Measurements from ENCODE around the gene RPAIN. TPM values are rescaled to one million over a fixed set of nuclear protein-coding genes. Genes with fewer than 3 reads are reported as not detected.

Gene RPAIN
- total and polyA plus RNA-seq, 10 of the 15 experiments (the other 5 are each of a cell fraction or from before 2014, with no cell fraction given), result 45.8 to 109 (median 70.5) TPM

DNA sequence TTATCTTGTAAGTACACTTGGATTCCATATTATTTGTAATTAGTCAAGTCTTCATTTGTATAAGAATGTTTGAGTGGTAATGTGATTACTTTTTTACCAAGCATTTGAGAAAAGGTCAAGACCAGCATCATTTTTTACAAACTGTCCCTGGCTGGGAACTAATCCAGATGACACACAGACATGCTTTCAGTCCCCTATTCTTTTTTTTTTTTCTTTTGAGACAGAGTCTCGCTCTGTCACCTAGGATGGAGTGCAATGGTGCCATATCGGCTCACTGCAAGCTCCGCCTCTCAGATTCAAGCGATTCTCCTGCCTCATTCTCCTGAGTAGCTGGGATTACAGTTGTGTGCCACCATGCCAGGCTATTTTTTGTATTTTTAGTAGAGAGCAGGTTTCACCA lies 61.5 kb downstream of the RPAIN start:
- Histone ChIP-seq H3K4me3 (no peak overlapping the region), H3K79me2 (ENCODE audit: control insufficient read depth, insufficient read depth, low read length) (peaks cover 33% of the 10 kb centered on the region), H3K9ac (ENCODE audit: control insufficient read depth, insufficient read depth, low read length) (no peak overlapping the region), H3K4me1 (ENCODE audit: control insufficient read depth, insufficient read depth, low read length) (peaks cover 7% of the 10 kb centered on the region; the same call in 1 of the 2 replicates), H3K9me3 (replicated peaks; ENCODE audit: control insufficient read depth, insufficient read depth, low read length) (no peaks in the 10 kb centered on the region), H3K36me3 (ENCODE audit: control insufficient read depth in 2 of 2, insufficient read depth in 2 of 2, low read length in 1 of 2) (peaks cover 9 to 25% of the 10 kb centered on the region in 2 experiments; a peak in 3 of 4 replicates), H4K20me1 (ENCODE audit: control insufficient read depth, insufficient read depth) (no peaks in the 10 kb centered on the region), H3K27me3 (replicated peaks in 1 of 2; ENCODE audit: control insufficient read depth in 2 of 2, insufficient read depth in 2 of 2, low read length in 1 of 2) (no peaks in the 10 kb centered on the region), H3K27ac (ENCODE audit: control insufficient read depth, insufficient read depth) (no peak overlapping the region), H2AFZ (ENCODE audit: control insufficient read depth, low read depth, low read length) (no peak overlapping the region), H3K4me2 (ENCODE audit: control insufficient read depth, insufficient read depth) (no peak overlapping the region)
- SMC1A ChIA-PET (ENCODE audit: uncharacterized antibody, unreplicated experiment), result interaction anchor here (1.2 kb wide), 1 partner anchor 11 kb away, joined by 4 read pairs; no protein-coding TSS in a partner anchor
- no peak for TF ChIP-seq ATF7 (IDR thresholded peaks at IDR 0.05; ENCODE audit: low read depth)
- TF ChIP-seq, protein P1, sequence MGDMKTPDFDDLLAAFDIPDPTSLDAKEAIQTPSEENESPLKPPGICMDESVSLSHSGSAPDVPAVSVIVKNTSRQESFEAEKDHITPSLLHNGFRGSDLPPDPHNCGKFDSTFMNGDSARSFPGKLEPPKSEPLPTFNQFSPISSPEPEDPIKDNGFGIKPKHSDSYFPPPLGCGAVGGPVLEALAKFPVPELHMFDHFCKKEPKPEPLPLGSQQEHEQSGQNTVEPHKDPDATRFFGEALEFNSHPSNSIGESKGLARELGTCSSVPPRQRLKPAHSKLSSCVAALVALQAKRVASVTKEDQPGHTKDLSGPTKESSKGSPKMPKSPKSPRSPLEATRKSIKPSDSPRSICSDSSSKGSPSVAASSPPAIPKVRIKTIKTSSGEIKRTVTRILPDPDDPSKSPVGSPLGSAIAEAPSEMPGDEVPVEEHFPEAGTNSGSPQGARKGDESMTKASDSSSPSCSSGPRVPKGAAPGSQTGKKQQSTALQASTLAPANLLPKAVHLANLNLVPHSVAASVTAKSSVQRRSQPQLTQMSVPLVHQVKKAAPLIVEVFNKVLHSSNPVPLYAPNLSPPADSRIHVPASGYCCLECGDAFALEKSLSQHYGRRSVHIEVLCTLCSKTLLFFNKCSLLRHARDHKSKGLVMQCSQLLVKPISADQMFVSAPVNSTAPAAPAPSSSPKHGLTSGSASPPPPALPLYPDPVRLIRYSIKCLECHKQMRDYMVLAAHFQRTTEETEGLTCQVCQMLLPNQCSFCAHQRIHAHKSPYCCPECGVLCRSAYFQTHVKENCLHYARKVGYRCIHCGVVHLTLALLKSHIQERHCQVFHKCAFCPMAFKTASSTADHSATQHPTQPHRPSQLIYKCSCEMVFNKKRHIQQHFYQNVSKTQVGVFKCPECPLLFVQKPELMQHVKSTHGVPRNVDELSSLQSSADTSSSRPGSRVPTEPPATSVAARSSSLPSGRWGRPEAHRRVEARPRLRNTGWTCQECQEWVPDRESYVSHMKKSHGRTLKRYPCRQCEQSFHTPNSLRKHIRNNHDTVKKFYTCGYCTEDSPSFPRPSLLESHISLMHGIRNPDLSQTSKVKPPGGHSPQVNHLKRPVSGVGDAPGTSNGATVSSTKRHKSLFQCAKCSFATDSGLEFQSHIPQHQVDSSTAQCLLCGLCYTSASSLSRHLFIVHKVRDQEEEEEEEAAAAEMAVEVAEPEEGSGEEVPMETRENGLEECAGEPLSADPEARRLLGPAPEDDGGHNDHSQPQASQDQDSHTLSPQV (IDR thresholded peaks at IDR 0.05), result no peak
- no peak for TF ChIP-seq JUND (IDR thresholded peaks at IDR 0.05; ENCODE audit: low read depth, low read length)
- TF ChIP-seq SIX5 (IDR thresholded peaks at IDR 0.05; ENCODE audit: low read depth, low read length, severe bottlenecking), result no peak
- TF ChIP-seq TBL1XR1 (IDR thresholded peaks at IDR 0.05; ENCODE audit: low read depth, low read length), result no peak
- TF ChIP-seq MTA3 (IDR thresholded peaks at IDR 0.05; ENCODE audit: borderline replicate concordance, low read length), result no peak
- no peak for TF ChIP-seq MEF2A (IDR thresholded peaks at IDR 0.05; ENCODE audit: insufficient read depth, low read depth, low read length)
- in situ Hi-C loops (cut with MboI) (no loop called here), intact Hi-C loops (cut with micrococcal nuclease; ENCODE audit: unreplicated experiment) (no loop called here)
- BruUV-seq (replicated peaks), result no TSS peak
- FAIRE-seq, result no peak
- RAD21 ChIA-PET (ENCODE audit: unreplicated experiment), result no interaction called here
- 92% methylated on average over 4 of the region's 4 CpGs for WGBS (ENCODE audit: insufficient coverage, insufficient replicate concordance, low lambda C conversion rate, missing lambda C conversion rate)
- CTCF ChIA-PET, result no interaction called here
- no peak for ATAC-seq
- no peak for DNase-seq (ENCODE audit: low read depth, low spot score)
- POLR2A ChIA-PET, result no interaction called here

Other genes starting within 250 kb of the RPAIN start
Only the 7 nearest of the 9 such genes appear.
- 43.3 and 51.0 TPM in 2 replicates for gene RABEP1, start 137.9 kb upstream of the RPAIN start, total RNA-seq (2014; rRNA removed)
- 68.0 and 69.8 TPM in 2 replicates for gene RABEP1, start 137.9 kb upstream of the RPAIN start, total RNA-seq (2014; rRNA removed; fragmentation: Illumina TruSeq; extraction: Trizol)
- 60.0 and 60.4 TPM in 2 replicates for gene RABEP1, start 137.9 kb upstream of the RPAIN start, total RNA-seq (2021)
- gene RABEP1, start 137.9 kb upstream of the RPAIN start, polyA plus RNA-seq (2011; rRNA removed), result 64.5 and 95.7 TPM in 2 replicates
- 68.8 and 87.5 TPM in 2 replicates for gene RABEP1, start 137.9 kb upstream of the RPAIN start, polyA plus RNA-seq (2014; fragmentation: Illumina TruSeq; extraction: Trizol)
- gene RABEP1, start 137.9 kb upstream of the RPAIN start, polyA plus RNA-seq (2014; fragmentation: Nextera tagmentation; extraction: Ambion mirVana), result 10 to 100 TPM; 13.4 to 20.2 TPM
- gene RABEP1, start 137.9 kb upstream of the RPAIN start, polyA plus RNA-seq (2014; rRNA removed), result 36.4 and 38.9 TPM in 2 replicates
- gene RABEP1, start 137.9 kb upstream of the RPAIN start, polyA plus RNA-seq (2016; fragmentation: Nextera tagmentation; extraction: Ambion mirVana), result 10 to 100 TPM; 59.2 to 71.4 TPM
- 188 and 189 TPM in 2 replicates for gene NUP88, start 520 bp upstream of the RPAIN start, total RNA-seq (2014; rRNA removed)
- gene NUP88, start 520 bp upstream of the RPAIN start, total RNA-seq (2014; rRNA removed; fragmentation: Illumina TruSeq; extraction: Trizol), result 232 and 233 TPM in 2 replicates
- gene NUP88, start 520 bp upstream of the RPAIN start, total RNA-seq (2021), result 109 and 125 TPM in 2 replicates
- 200 and 238 TPM in 2 replicates for gene NUP88, start 520 bp upstream of the RPAIN start, polyA plus RNA-seq (2011; rRNA removed)
- 244 and 280 TPM in 2 replicates for gene NUP88, start 520 bp upstream of the RPAIN start, polyA plus RNA-seq (2014; fragmentation: Illumina TruSeq; extraction: Trizol)
- gene NUP88, start 520 bp upstream of the RPAIN start, polyA plus RNA-seq (2014; fragmentation: Nextera tagmentation; extraction: Ambion mirVana), result 100 to 1,000 TPM; 110 to 137 TPM
- gene NUP88, start 520 bp upstream of the RPAIN start, polyA plus RNA-seq (2014; rRNA removed), result 153 and 173 TPM in 2 replicates
- 100 to 1,000 TPM; 188 to 208 TPM for gene NUP88, start 520 bp upstream of the RPAIN start, polyA plus RNA-seq (2016; fragmentation: Nextera tagmentation; extraction: Ambion mirVana)
- gene C1QBP, start 19.0 kb downstream of the RPAIN start, total RNA-seq (2014; rRNA removed), result 415 and 426 TPM in 2 replicates
- 629 and 683 TPM in 2 replicates for gene C1QBP, start 19.0 kb downstream of the RPAIN start, total RNA-seq (2014; rRNA removed; fragmentation: Illumina TruSeq; extraction: Trizol)
- gene C1QBP, start 19.0 kb downstream of the RPAIN start, total RNA-seq (2021), result 411 and 415 TPM in 2 replicates
- 444 and 610 TPM in 2 replicates for gene C1QBP, start 19.0 kb downstream of the RPAIN start, polyA plus RNA-seq (2011; rRNA removed)
- gene C1QBP, start 19.0 kb downstream of the RPAIN start, polyA plus RNA-seq (2014; fragmentation: Illumina TruSeq; extraction: Trizol), result 592 and 753 TPM in 2 replicates
- gene C1QBP, start 19.0 kb downstream of the RPAIN start, polyA plus RNA-seq (2014; fragmentation: Nextera tagmentation; extraction: Ambion mirVana), result 100 to 1,000 TPM; 124 to 227 TPM
- 381 and 414 TPM in 2 replicates for gene C1QBP, start 19.0 kb downstream of the RPAIN start, polyA plus RNA-seq (2014; rRNA removed)
- 100 to 1,000 TPM; 945 to 989 TPM for gene C1QBP, start 19.0 kb downstream of the RPAIN start, polyA plus RNA-seq (2016; fragmentation: Nextera tagmentation; extraction: Ambion mirVana)
- 11.7 and 12.7 TPM in 2 replicates for gene DHX33, start 48.8 kb downstream of the RPAIN start, total RNA-seq (2014; rRNA removed)
- gene DHX33, start 48.8 kb downstream of the RPAIN start, total RNA-seq (2014; rRNA removed; fragmentation: Illumina TruSeq; extraction: Trizol), result 12.4 and 12.8 TPM in 2 replicates
- gene DHX33, start 48.8 kb downstream of the RPAIN start, total RNA-seq (2021), result 30.6 and 33.5 TPM in 2 replicates
- gene DHX33, start 48.8 kb downstream of the RPAIN start, polyA plus RNA-seq (2011; rRNA removed), result 12.3 and 16.5 TPM in 2 replicates
- gene DHX33, start 48.8 kb downstream of the RPAIN start, polyA plus RNA-seq (2014; fragmentation: Illumina TruSeq; extraction: Trizol), result 32.0 and 33.2 TPM in 2 replicates
- gene DHX33, start 48.8 kb downstream of the RPAIN start, polyA plus RNA-seq (2014; fragmentation: Nextera tagmentation; extraction: Ambion mirVana), result 10 to 100 TPM; 12.2 to 13.3 TPM
- gene DHX33, start 48.8 kb downstream of the RPAIN start, polyA plus RNA-seq (2014; rRNA removed), result 24.6 and 24.8 TPM in 2 replicates
- gene DHX33, start 48.8 kb downstream of the RPAIN start, polyA plus RNA-seq (2016; fragmentation: Nextera tagmentation; extraction: Ambion mirVana), result 1 to 10 TPM; 6.5 to 8.5 TPM
- gene DERL2, start 66.0 kb downstream of the RPAIN start, total RNA-seq (2014; rRNA removed), result 31.4 and 46.6 TPM in 2 replicates
- gene DERL2, start 66.0 kb downstream of the RPAIN start, total RNA-seq (2014; rRNA removed; fragmentation: Illumina TruSeq; extraction: Trizol), result 35.0 and 40.5 TPM in 2 replicates
- 59.4 and 60.4 TPM in 2 replicates for gene DERL2, start 66.0 kb downstream of the RPAIN start, total RNA-seq (2021)
- 78.2 and 96.2 TPM in 2 replicates for gene DERL2, start 66.0 kb downstream of the RPAIN start, polyA plus RNA-seq (2011; rRNA removed)
- 42.1 and 42.2 TPM in 2 replicates for gene DERL2, start 66.0 kb downstream of the RPAIN start, polyA plus RNA-seq (2014; fragmentation: Illumina TruSeq; extraction: Trizol)
- gene DERL2, start 66.0 kb downstream of the RPAIN start, polyA plus RNA-seq (2014; fragmentation: Nextera tagmentation; extraction: Ambion mirVana), result 100 to 1,000 TPM; 161 to 236 TPM
- 44.9 and 53.0 TPM in 2 replicates for gene DERL2, start 66.0 kb downstream of the RPAIN start, polyA plus RNA-seq (2014; rRNA removed)
- 100 to 1,000 TPM; 156 to 170 TPM for gene DERL2, start 66.0 kb downstream of the RPAIN start, polyA plus RNA-seq (2016; fragmentation: Nextera tagmentation; extraction: Ambion mirVana)
- 24.0 and 28.7 TPM in 2 replicates for gene MIS12, start 66.4 kb downstream of the RPAIN start, total RNA-seq (2014; rRNA removed)
- 34.1 and 34.2 TPM in 2 replicates for gene MIS12, start 66.4 kb downstream of the RPAIN start, total RNA-seq (2014; rRNA removed; fragmentation: Illumina TruSeq; extraction: Trizol)
- gene MIS12, start 66.4 kb downstream of the RPAIN start, total RNA-seq (2021), result 19.8 and 20.6 TPM in 2 replicates
- 25.9 and 40.7 TPM in 2 replicates for gene MIS12, start 66.4 kb downstream of the RPAIN start, polyA plus RNA-seq (2011; rRNA removed)
- 33.4 and 35.5 TPM in 2 replicates for gene MIS12, start 66.4 kb downstream of the RPAIN start, polyA plus RNA-seq (2014; fragmentation: Illumina TruSeq; extraction: Trizol)
- 10 to 100 TPM; 19.9 to 24.0 TPM for gene MIS12, start 66.4 kb downstream of the RPAIN start, polyA plus RNA-seq (2014; fragmentation: Nextera tagmentation; extraction: Ambion mirVana)
- 18.7 and 20.4 TPM in 2 replicates for gene MIS12, start 66.4 kb downstream of the RPAIN start, polyA plus RNA-seq (2014; rRNA removed)
- 10 to 100 TPM; 32.8 to 33.3 TPM for gene MIS12, start 66.4 kb downstream of the RPAIN start, polyA plus RNA-seq (2016; fragmentation: Nextera tagmentation; extraction: Ambion mirVana)
- gene NLRP1, start 164.3 kb downstream of the RPAIN start, total RNA-seq (2014; rRNA removed), result 13.6 and 14.3 TPM in 2 replicates
- gene NLRP1, start 164.3 kb downstream of the RPAIN start, total RNA-seq (2014; rRNA removed; fragmentation: Illumina TruSeq; extraction: Trizol), result 7.7 and 8.7 TPM in 2 replicates
- 17.0 and 17.7 TPM in 2 replicates for gene NLRP1, start 164.3 kb downstream of the RPAIN start, total RNA-seq (2021)
- 12.8 and 18.5 TPM in 2 replicates for gene NLRP1, start 164.3 kb downstream of the RPAIN start, polyA plus RNA-seq (2011; rRNA removed)
- 10.8 and 20.4 TPM in 2 replicates for gene NLRP1, start 164.3 kb downstream of the RPAIN start, polyA plus RNA-seq (2014; fragmentation: Illumina TruSeq; extraction: Trizol)
- 1 to 10 TPM; 2.8 to 4.2 TPM for gene NLRP1, start 164.3 kb downstream of the RPAIN start, polyA plus RNA-seq (2014; fragmentation: Nextera tagmentation; extraction: Ambion mirVana)
- 21.8 and 22.2 TPM in 2 replicates for gene NLRP1, start 164.3 kb downstream of the RPAIN start, polyA plus RNA-seq (2014; rRNA removed)
- 1 to 10 TPM; 8.0 to 9.5 TPM for gene NLRP1, start 164.3 kb downstream of the RPAIN start, polyA plus RNA-seq (2016; fragmentation: Nextera tagmentation; extraction: Ambion mirVana)